ENCODE data around the gene DNAJC8.

Gene DNAJC8

GRCh38 chr1:28195780-28196179 lies 37.0 kb downstream of the DNAJC8 start:
- peaks cover 12% of the 10 kb centered on the region for H3K4me1 ChIP-seq (ENCODE audit: control insufficient read depth, insufficient read depth, low read length)
- no peak overlapping the region for H3K4me2 ChIP-seq (ENCODE audit: low read length)
- no peaks in the 10 kb centered on the region for H3K27me3 ChIP-seq (ENCODE audit: control insufficient read depth, insufficient read depth, low read length)
- H3K4me3 ChIP-seq (ENCODE audit: low read length), result no peak overlapping the region
- peaks cover 25% of the 10 kb centered on the region for H3K36me3 ChIP-seq (ENCODE audit: insufficient read depth, low read length)
- no peak overlapping the region for H3K9ac ChIP-seq (ENCODE audit: low read depth, low read length)
- no peaks in the 10 kb centered on the region for H3K9me3 ChIP-seq (replicated peaks; ENCODE audit: low read length)

- no peaks in the 10 kb centered on the region for H3K27me3 ChIP-seq (ENCODE audit: control insufficient read depth, insufficient read depth, low read length)
- no peak overlapping the region for H3K4me3 ChIP-seq (ENCODE audit: low read length)
- no peaks in the 10 kb centered on the region for H3K9me3 ChIP-seq (replicated peaks; ENCODE audit: low read length)
- H3K36me3 ChIP-seq (ENCODE audit: insufficient read depth, low read length), result peaks cover 14% of the 10 kb centered on the region
- H3K4me1 ChIP-seq (ENCODE audit: control insufficient read depth, insufficient read depth, low read length), result peaks cover 18% of the 10 kb centered on the region
- H3K9ac ChIP-seq (ENCODE audit: low read depth, low read length), result no peak overlapping the region
- H3K4me2 ChIP-seq (ENCODE audit: low read length), result no peak overlapping the region
These were observed 38.3 kb downstream of the DNAJC8 start for GRCh38 chr1:28194326-28195035.

GRCh38 chr1:28193701-28194161 lies 39.1 kb downstream of the DNAJC8 start:
- Histone ChIP-seq H3K4me1 (ENCODE audit: control insufficient read depth, insufficient read depth, low read length) (peaks cover 18% of the 10 kb centered on the region), H3K36me3 (ENCODE audit: insufficient read depth, low read length) (peaks cover 6% of the 10 kb centered on the region), H3K9me3 (replicated peaks; ENCODE audit: low read length) (no peaks in the 10 kb centered on the region), H3K27me3 (ENCODE audit: control insufficient read depth, insufficient read depth, low read length) (no peaks in the 10 kb centered on the region), H3K4me2 (ENCODE audit: low read length) (no peak overlapping the region), H3K4me3 (ENCODE audit: low read length) (no peak overlapping the region), H3K9ac (ENCODE audit: low read depth, low read length) (no peak overlapping the region)

- H3K27me3 ChIP-seq (ENCODE audit: control insufficient read depth, insufficient read depth, low read length), result no peaks in the 10 kb centered on the region
- H3K9me3 ChIP-seq (replicated peaks; ENCODE audit: low read length), result no peaks in the 10 kb centered on the region
- H3K4me2 ChIP-seq (ENCODE audit: low read length), result no peak overlapping the region
- no peaks in the 10 kb centered on the region for H3K36me3 ChIP-seq (ENCODE audit: insufficient read depth, low read length)
- no peak overlapping the region for H3K9ac ChIP-seq (ENCODE audit: low read depth, low read length)
- H3K4me3 ChIP-seq (ENCODE audit: low read length), result no peak overlapping the region
- H3K4me1 ChIP-seq (ENCODE audit: control insufficient read depth, insufficient read depth, low read length), result peaks cover 6% of the 10 kb centered on the region
These were observed 41.7 kb downstream of the DNAJC8 start for GRCh38 chr1:28190996-28191645.

GRCh38 chr1:28190337-28190979 lies 42.4 kb downstream of the DNAJC8 start:
- Histone ChIP-seq H3K4me2 (ENCODE audit: low read length) (no peak overlapping the region), H3K4me3 (ENCODE audit: low read length) (no peak overlapping the region), H3K4me1 (ENCODE audit: control insufficient read depth, insufficient read depth, low read length) (peaks cover 6% of the 10 kb centered on the region), H3K9ac (ENCODE audit: low read depth, low read length) (no peak overlapping the region), H3K27me3 (ENCODE audit: control insufficient read depth, insufficient read depth, low read length) (no peaks in the 10 kb centered on the region), H3K36me3 (ENCODE audit: insufficient read depth, low read length) (no peaks in the 10 kb centered on the region), H3K9me3 (replicated peaks; ENCODE audit: low read length) (no peaks in the 10 kb centered on the region)

- Histone ChIP-seq H3K9me3 (replicated peaks; ENCODE audit: low read length) (no peaks in the 10 kb centered on the region), H3K9ac (ENCODE audit: low read depth, low read length) (no peak overlapping the region), H3K4me3 (ENCODE audit: low read length) (no peak overlapping the region), H3K4me2 (ENCODE audit: low read length) (no peak overlapping the region), H3K27me3 (ENCODE audit: control insufficient read depth, insufficient read depth, low read length) (no peaks in the 10 kb centered on the region), H3K4me1 (ENCODE audit: control insufficient read depth, insufficient read depth, low read length) (peaks cover under 1% of the 10 kb centered on the region), H3K36me3 (ENCODE audit: insufficient read depth, low read length) (no peaks in the 10 kb centered on the region)
These were observed 47.8 kb downstream of the DNAJC8 start for GRCh38 chr1:28185071-28185470.

GRCh38 chr1:28180306-28181305 lies 52.2 kb downstream of the DNAJC8 start:
- no peak overlapping the region for H3K4me2 ChIP-seq (ENCODE audit: low read length)
- H3K9me3 ChIP-seq (replicated peaks; ENCODE audit: low read length), result no peaks in the 10 kb centered on the region
- H3K4me1 ChIP-seq (ENCODE audit: control insufficient read depth, insufficient read depth, low read length), result no peaks in the 10 kb centered on the region
- peaks cover 8% of the 10 kb centered on the region for H3K27me3 ChIP-seq (ENCODE audit: control insufficient read depth, insufficient read depth, low read length)
- H3K4me3 ChIP-seq (ENCODE audit: low read length), result no peak overlapping the region
- H3K36me3 ChIP-seq (ENCODE audit: insufficient read depth, low read length), result no peaks in the 10 kb centered on the region
- no peak overlapping the region for H3K9ac ChIP-seq (ENCODE audit: low read depth, low read length)

- no peaks in the 10 kb centered on the region for H3K9me3 ChIP-seq (replicated peaks; ENCODE audit: low read length)
- H3K27me3 ChIP-seq (ENCODE audit: control insufficient read depth, insufficient read depth, low read length), result peaks cover 8% of the 10 kb centered on the region
- H3K4me2 ChIP-seq (ENCODE audit: low read length), result no peak overlapping the region
- H3K9ac ChIP-seq (ENCODE audit: low read depth, low read length), result no peak overlapping the region
- H3K4me3 ChIP-seq (ENCODE audit: low read length), result no peak overlapping the region
- H3K4me1 ChIP-seq (ENCODE audit: control insufficient read depth, insufficient read depth, low read length), result peaks cover 1% of the 10 kb centered on the region
- no peaks in the 10 kb centered on the region for H3K36me3 ChIP-seq (ENCODE audit: insufficient read depth, low read length)
These were observed 53.9 kb downstream of the DNAJC8 start for GRCh38 chr1:28178690-28179485.

- Histone ChIP-seq H3K4me1 (ENCODE audit: control insufficient read depth, insufficient read depth, low read length) (peaks cover 9% of the 10 kb centered on the region), H3K36me3 (ENCODE audit: insufficient read depth, low read length) (no peaks in the 10 kb centered on the region), H3K27me3 (ENCODE audit: control insufficient read depth, insufficient read depth, low read length) (peaks cover 8% of the 10 kb centered on the region), H3K9me3 (replicated peaks; ENCODE audit: low read length) (no peaks in the 10 kb centered on the region), H3K4me3 (ENCODE audit: low read length) (no peak within 1 kb of the TSS), H3K4me2 (ENCODE audit: low read length) (no peak within 1 kb of the TSS), H3K9ac (ENCODE audit: low read depth, low read length) (no peak within 1 kb of the TSS)
These were observed 56.0 kb downstream of the DNAJC8 start, which contains the start of gene PTAFR for GRCh38 chr1:28176492-28177470. Gene PTAFR, minus strand, starts transcription at chr1:28176690. Its CDS starts 25,669 bp downstream, at chr1:28151021.

Measured in skeletal muscle satellite cell (primary cell).